GM18868 (cell line): ENCODE data around the gene ECI1.

ENCODE experiments used
- ATAC-seq: cut with Tn5 transposase; IDR thresholded peaks from one replicate; pipeline ENCODE4 v1.9.1; 2021; ENCODE audit warnings: mild to moderate bottlenecking, moderate library complexity; ENCODE audit not compliant: unreplicated experiment

The ECI1 gene, protein sequence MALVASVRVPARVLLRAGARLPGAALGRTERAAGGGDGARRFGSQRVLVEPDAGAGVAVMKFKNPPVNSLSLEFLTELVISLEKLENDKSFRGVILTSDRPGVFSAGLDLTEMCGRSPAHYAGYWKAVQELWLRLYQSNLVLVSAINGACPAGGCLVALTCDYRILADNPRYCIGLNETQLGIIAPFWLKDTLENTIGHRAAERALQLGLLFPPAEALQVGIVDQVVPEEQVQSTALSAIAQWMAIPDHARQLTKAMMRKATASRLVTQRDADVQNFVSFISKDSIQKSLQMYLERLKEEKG

DNA sequence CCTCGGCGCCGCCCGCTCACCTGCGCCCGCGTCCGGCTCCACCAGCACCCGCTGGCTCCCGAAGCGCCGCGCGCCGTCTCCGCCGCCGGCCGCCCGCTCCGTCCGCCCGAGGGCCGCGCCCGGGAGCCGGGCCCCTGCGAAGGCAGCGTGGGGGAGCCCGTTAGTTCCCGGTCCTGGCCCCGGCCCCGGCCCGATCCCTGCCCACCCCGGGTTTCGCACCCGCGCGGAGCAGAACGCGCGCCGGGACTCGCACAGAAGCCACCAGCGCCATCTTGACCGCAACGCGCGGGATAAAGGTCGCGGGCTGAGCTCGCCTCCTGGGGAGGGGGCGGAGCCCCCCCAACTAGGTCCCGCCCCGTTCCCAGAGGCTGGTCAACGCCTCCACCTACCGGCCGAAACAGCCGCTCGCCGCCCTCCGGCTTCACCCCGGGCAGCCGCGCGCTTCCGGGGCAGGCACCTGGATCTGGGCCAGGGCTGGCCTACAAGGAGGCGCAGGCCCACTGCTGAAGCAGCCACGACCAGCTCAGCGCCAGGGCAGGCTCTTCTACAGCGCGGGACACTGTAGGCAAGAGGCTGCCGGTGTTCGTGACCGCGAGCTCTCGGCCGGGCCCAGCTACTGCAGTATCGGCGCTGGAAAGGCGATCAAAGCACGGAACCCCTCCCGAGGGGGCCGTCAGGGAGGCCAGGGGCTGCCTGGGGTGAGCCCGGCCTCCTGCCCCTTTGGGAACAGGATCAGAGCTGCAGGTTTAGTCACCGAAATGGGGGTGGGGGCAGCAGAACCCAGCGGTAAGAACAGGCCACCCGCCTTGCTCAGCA is at the start of gene ECI1:
Gene ECI1, minus strand, starts transcription at position 292 of the 816 bp plus-strand sequence. Its CDS starts 21 bp downstream, at position 271.
- ATAC-seq: peak; percentile 89

DNA sequence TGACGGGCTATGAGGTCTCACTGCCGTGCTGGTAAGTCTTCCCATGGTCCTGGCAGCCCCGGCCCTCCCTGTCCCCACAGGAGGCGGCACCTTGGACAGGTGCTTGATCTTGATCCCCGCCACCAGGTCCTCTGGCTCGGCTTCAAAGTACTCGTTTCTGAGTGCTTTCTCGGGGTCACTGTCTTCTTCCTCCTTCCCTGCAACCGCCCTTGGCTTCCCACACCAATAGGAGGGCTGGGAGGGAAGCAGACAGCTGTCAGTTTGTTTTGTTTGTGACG is 48.5 kb upstream of the ECI1 start:
- ATAC-seq: no peak

DNA sequence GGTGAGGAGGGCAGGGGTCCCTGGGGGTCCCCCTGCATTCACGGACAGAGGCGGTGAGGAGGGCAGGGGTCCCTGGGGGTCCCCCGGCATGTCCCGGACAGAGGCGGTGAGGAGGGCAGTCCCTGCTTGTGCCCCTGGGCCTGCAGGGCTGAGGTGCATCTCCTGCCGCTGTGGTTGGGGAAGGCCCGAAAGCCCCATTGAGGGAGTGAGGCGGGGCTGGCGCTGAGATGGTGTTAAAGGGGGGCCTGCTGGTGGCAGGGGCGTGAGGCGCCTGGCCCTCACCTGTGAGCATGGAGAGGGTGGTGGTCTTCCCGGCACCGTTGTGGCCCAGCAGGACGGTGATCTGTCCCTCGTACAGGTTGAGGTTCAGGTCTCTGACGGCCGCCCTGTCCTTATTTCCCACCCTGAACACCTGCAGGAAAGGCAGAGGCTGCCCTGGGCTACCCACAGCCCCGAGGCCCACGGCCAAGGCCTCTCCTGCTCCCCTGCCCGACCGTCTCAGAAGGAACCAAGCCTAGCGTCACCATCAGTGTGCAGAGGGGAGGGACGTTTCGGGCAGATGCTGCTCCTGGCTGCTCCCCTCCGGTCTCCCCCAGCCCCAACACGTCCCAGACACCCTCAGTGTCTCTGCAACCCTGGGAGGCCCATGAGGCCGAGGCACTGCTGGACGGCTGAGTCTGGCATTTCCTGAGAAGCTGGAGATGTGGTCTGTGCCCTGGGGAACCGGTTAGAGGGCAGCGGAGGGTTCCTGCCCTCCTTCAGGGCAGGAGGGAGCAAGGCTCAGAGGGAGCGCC is 47.9 kb upstream of the ECI1 start:
- no peak for ATAC-seq

DNA sequence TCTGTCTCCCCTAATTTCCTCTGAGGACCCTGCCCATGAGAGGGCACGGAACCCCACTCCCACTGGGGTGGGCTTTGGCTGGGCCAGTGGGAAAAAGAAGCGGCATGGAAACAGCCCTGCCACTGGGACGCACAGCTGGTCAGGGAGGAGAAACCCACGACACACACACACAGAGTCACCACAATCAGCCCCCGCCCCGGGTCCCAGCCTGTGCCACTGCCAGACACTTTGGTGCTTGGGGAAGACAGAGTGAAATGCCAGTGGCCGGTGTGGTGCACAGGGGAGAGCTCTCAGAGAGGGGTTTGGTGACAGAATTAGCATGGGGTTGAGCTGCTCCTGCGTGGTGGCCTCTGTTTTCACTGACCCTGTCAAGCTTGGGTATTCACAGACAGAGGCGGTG is 47.2 kb upstream of the ECI1 start:
- ATAC-seq: no peak

DNA sequence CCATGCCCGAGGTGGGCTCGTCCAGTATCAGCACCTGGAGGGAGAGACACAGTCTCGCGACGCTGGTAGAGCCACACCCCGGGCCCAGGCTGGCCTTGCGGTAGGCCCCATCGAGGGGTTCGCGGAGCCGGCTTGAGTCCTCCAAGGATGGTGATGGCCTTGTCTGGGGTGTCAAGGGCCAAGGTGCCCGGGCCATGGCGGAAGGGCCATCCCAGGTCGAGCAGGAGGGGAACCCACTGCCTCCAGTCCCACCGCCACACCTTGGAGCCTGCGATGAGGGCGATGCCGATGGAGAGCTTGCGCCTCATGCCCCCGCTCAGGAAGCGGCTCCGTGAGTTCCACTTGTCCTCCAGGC is 46.1 kb upstream of the ECI1 start:
- ATAC-seq: no peak

DNA sequence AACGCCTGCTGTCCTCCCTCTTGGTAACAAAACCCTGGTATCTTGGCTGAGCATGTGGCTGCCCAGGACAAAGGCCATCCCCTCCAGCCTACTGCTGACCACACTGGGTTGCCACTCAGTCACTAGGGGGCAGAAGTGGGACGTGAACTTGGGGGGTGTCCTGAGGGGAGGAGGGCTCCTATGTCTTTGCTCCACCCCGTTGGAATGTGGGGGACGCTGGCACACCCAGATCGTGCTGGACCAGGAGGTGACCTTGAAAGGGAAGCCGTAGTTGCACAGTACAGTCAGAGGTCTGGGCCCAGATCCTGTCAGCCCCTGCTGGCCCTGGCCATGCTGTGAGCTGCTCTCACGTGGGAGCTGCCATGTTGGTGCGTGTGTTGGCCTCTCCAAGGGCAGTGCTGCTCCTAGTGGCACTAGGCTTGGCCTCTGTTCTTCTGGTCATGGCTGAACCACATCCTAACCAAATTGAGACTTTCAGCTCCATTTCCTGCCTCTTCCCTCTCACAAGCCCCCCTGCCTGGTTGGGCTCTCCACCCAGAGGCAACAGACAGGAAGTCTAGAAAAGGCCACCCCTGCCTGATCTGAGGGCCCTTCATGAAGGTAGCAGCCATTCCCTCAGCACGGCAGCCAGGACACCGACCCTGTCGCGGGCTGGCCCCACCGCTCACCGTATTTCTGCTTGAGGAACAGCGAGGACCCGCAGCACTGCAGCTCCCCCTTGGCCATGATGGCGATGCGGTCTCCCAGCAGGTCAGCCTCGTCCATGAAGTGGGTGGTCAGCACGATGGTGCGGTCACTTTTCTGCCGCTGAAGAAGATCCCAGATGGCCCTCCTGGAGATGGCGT is 45.5 kb upstream of the ECI1 start:
- ATAC-seq: no peak

DNA sequence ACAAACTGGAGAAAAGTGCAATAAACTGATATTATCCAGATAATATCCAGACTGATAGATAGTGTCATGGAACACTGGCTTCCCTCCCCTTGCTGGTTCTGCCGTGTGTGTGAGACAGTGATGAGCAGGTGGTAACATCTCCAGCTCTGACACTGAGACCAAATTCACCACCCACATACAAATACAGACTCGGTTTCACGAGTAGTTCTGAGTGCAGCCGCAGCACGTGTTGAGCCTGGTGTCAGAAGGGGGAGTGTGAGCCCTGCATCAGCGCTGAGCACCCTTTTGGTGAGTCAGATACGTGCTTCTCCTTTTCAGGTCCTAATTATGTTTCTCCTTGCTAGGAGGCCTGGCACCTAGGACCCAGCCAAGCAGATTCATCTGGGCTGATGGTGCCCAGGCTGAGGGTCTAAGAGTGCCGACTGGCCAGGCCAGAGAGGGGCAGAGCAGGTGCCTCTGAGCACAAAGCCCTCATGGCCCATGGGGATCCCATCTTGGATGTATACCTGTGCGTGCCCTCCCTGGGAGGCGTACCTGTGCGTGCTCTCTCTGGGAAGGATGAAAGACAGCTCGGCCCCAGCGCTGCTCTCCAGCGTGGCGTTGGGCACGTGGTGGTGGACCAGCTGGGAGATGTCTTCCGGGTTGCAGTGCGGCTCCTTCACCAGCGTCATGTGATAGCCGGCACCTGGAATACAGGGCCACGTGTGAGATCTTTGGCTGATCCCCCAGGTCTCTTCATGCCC is 43.8 kb upstream of the ECI1 start:
- peak; percentile 87 for ATAC-seq

DNA sequence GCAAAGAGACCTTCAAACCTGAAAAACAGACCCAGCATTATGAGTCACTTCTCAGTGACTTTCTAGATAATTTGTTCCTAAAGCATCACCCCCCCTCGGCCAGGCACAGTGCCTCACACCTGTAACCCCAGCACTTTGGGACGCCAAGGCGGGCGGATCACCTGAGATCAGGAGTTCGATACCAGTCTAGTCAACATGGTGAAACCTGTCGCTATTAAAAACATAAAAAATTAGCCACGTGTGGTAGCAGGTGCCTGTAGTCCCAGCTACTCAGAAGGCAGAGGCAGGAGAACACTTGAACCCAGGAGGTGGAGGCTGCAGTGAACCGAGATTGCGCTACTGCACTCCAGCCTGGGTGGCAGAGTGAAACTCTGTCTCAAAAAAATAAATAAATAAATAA is 40.8 kb upstream of the ECI1 start:
- ATAC-seq: no peak

DNA sequence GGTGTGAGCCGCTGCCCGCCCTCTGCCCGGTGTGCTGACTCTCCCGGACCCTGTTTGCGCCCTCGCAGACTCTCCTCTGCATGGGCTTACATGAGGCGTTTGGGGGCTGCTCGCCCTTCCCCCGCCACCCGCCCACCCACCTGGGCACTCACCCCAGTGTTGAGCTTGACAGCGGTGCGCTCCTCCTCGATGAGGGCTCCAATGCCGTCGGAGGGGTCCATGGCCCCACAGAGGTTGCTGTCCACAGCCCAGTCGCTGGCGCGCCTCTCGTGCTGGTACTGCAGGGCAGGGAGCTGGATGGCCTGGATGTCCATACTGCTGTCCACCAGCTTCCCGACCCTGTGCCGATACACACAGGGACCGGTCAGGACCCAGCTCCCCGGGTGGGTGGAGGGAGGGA is 37.9 kb upstream of the ECI1 start:
- no peak for ATAC-seq

DNA sequence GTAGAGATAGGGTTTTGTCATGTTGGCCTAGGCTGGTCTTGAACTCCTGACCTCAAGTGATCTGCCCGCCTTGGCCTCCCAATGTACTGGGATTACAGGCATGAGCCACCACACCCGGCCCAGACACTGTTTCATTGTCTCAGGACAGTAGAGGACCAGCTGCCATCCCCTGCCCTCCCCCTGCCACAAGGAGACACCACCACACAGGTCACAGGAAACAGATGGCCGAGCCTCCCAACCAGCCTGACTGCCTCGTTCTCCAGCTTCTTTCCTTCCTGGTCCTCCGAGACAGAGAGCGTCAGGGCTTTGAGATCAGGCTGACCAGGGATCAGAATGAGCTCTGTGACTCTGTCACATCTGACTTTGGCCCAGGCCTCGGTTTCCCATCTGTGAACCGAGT is 37.3 kb upstream of the ECI1 start:
- no peak for ATAC-seq

DNA sequence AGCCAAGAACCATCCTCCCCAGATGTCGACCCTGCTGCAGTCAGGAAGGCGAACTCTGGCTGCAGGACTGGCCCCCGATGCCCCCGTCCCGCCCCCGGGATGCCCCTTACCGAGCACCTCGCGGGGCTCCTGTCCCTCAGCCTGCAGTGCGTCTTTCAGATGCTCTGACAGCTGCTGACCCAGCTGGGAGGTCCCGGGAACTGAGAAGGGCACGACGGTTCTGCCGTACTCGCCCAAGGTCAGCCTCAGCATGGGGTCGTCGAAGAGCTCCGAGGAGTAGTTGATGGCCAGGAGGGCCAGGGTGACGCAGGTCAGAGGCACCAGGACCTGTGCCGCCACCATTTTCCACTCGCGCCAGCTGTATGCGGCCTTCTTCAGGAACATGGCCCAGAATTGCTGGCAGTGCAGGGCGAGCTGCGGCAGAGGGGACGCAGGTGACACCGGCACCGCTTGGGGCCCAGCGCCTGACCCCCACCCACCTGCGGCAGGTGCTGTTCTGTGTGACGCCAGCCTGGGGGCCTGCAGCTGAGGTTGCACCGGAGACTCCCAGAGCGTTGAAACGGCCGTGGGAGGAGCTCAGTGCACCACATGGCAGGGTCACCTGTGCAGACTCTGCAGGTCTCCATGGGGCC is 36.6 kb upstream of the ECI1 start:
- ATAC-seq: no peak

DNA sequence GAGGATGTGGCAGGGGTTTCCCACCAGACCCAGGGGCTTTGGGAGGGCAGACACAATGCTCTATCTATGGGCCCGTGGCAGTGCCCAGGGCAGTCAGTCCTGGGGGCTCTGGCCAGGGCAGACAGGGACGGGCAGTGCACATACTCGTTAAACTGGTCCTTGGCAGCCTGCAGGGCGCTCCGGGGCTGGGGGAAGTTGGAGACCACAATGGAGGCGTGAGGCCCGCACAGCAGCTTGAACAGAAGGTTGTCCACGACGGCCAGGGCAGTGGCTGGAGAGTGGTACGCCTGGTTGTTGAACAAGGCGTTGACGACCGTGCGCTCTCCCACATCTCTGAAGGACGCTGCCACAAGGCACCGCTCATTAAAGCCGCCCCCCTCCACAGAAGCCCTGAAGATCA is 35.2 kb upstream of the ECI1 start:
- no peak for ATAC-seq

DNA sequence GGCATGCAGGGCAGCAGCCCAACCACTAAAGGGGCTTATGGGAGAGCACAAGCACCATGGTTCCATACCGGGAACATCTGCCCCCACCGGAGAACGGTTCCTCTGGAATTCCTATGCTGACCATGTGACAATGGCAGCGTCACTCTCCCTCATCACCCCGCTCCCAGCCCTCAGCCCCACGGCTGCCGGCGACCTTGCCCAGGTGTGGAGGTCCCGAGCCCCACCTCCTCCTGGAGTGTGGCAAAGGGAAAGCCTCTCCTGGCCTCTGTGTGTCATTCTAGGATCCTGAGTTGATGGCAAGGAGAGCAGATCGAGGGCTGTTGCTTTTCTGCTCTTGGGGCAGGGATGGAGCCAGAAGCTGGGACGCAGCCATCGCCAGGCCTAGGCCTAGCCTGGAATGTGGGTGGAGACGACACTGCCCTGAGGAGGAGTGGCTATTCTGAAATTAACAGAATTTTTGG is 34.4 kb upstream of the ECI1 start:
- no peak for ATAC-seq

DNA sequence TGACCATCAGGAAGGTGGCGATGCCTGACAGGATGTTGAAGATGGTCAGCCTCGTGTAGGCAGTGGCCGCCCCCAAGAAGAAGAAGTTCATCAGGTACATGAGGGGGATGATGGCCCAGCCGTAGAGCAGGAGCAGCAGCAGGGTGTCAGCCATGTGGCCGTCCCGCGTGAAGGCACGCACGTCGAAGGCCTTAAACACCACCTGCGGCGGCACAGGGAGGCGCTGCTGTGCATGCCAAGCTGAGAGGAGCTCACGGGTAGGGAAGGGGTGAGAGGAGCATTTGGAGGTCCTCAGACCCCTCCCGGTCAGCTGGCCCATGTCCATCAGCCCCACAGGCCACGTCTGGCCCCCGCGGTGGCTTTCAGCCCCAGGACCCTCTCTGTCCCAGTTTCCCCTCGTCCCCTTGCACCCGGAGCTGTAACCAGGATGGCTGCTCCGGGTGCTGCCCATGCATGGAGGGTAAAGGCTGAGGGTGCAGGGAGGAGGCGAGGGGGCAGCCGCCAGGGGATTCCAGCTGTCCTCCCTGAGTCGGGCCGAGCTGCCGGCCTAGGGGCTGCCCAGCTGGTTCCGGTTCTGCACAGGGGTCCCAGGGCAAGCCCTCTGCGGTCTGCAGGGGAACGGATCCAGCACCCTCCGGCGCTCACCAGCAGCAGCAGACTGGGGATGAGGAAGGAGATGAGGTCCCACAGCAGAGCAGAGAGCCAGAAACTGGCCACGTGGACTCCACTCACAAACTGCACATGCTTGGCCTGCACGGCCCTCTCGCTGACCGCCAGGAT is 33.6 kb upstream of the ECI1 start:
- ATAC-seq: no peak

DNA sequence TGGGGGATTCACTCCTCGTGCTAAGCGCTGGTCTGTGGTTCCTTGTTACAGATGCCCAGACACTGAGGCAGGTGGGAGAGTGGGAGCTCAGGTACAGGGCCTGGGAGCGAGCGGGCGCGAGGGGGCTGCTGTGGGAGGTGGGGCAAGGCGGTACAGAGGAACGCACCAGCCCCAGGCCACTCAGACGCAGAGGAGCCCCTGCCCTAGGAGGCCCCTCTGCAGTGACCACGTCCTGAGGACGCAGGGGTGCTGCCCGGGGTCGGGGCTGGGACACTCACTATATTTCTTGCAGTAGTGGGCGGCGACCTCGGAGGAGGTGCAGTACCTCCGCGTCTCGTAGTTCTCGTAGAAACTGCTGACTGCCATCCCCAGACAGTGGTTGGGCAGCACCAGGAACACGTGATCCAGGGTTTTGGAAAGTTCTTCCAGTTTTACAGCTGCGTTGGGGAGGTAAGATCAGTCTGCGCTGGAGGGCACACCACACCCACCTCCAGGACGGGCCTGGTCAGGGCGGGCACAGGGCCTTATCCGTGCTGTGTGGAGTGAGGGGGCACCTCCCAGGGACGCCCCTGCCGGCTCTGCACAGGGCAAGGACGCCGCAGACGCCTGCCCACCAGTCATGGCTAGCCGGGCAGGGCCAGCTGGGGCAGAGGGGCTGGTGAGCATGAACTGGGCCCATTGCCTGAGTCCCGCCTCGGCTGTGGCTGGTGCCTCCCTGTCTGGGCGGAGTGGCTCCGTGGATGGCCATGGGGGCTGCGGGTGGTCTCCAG is 32.8 kb upstream of the ECI1 start:
- ATAC-seq: no peak

DNA sequence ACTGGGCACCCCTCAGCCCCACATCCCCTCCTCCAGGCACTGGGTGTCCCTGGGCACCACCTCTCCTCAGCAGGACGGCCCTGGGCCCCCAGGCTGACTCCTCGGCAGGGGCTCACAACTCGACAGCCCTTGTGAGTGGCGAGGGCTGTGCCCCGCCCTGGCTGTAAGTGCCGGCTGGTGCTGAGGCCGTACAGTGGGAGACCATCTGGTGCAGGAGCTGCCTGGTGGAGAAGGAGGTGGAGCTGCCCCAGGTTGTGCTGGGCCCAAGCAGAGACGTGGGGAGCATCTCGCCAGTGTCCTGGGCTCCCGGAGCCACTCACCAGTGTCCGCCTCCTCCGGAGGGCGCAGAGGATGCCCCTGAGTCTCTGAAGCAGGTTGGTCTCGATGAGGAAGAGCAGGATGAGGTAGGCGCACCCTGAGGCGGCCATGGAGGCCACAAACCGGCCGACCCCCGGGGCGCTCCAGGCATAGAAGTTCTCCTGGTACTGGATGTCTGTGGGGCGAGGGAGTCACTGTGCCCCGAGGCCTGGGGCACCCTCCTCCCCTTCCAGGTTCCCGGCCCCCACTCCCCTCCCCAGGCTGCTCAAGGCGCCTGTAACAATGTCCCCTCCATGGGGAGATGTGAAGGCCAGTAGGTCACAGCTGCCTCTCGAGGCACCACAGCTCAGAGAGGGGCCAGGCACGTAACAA is 31.6 kb upstream of the ECI1 start:
- ATAC-seq: no peak

DNA sequence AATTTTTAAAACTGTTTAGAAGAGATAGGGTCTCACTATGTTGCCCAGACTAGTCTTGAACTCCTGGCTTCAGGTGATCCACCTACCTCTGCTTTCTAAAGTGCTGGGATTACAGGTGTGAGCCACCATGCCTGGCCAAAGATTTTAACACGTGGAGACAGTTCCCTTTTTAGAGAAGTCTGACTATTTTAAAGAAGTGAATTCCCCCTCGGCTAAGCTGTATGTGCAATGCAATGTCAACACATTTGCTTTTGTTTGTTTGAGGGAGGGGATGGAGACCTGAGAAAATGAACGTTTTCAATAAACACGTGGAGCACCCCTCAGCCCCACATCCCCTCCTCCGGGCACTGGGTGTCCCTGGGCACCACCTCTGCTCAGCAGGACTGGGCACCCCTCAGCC is 30.9 kb upstream of the ECI1 start:
- ATAC-seq: no peak
